Omental fat pad (tissue), 4 donors: ENCODE measurements around the gene CFLAR. TPM values are rescaled to one million over a fixed set of nuclear protein-coding genes. Genes with fewer than 3 reads are reported as not detected.

Experiments
- ATAC-seq: fragments of 150-250 bp; one replicate; pipeline ENCODE4 v1.9.1; 2016; ENCODE audit warnings: mild to moderate bottlenecking, moderate library complexity; ENCODE audit not compliant: low FRiP score
- DNase-seq: peaks from one replicate; pipeline ENCODE4 v3.0.0-alpha.2; 2019; ENCODE audit warnings: low spot score
- CTCF ChIP-seq, 3 donors: fragments of 450-650 bp; IDR thresholded peaks; one replicate each; pipeline ENCODE4 v1.5.1; 2016 to 2017; ENCODE audit warnings: antibody characterized with exemption in 3 of 3, mild to moderate bottlenecking in 3 of 3, moderate library complexity in 2 of 3
- total RNA-seq, 4 donors: library from RNA; depleted of rRNA; stranded (reverse); fragments of >200 nt; gene quantifications; one replicate each; pipeline ENCODE4 v1.1.0, GENCODE V29; 2016

The CFLAR gene
- total RNA-seq, 4 donors from 2014 or later = 204 to 455 (median 293) TPM

- no peak for ATAC-seq
- no peak for DNase-seq
- TF ChIP-seq CTCF (IDR thresholded peaks at IDR 0.05) = no peak
Measured at GRCh38 chr2:201128033-201128432, 12.1 kb downstream of the CFLAR start.

- DNase-seq (no peak), ATAC-seq (no peak)
- TF ChIP-seq CTCF (IDR thresholded peaks at IDR 0.05) = no peak
Measured at GRCh38 chr2:201128933-201129505, 13.1 kb downstream of the CFLAR start.

- ATAC-seq = peak; percentile 65
- no peak for TF ChIP-seq CTCF (IDR thresholded peaks at IDR 0.05)
Measured at GRCh38 chr2:201130524-201131186, 14.7 kb downstream of the CFLAR start.

GRCh38 chr2:201132518-201132917 lies 16.6 kb downstream of the CFLAR start:
- DNase-seq (no peak), ATAC-seq (no peak)
- no peak for TF ChIP-seq CTCF (IDR thresholded peaks at IDR 0.05)

More at GRCh38 chr2:201130524-201131186, 14.7 kb downstream of the CFLAR start:
- DNase-seq = no peak

- ATAC-seq (no peak), DNase-seq (no peak)
- TF ChIP-seq CTCF (IDR thresholded peaks at IDR 0.05) = no peak
Measured at GRCh38 chr2:201135386-201135785, 19.4 kb downstream of the CFLAR start.

GRCh38 chr2:201136889-201137321 lies 20.9 kb downstream of the CFLAR start:
- no peak for ATAC-seq
- no peak for DNase-seq
- no peak for TF ChIP-seq CTCF (IDR thresholded peaks at IDR 0.05)
